Heart left ventricle (tissue), 13 donors: ENCODE measurements around the gene SUGCT.

Experiments used
- CTCF ChIP-seq, 12 donors: fragments of 200-600 bp; sonication (generic) in 4 of 12; IDR thresholded peaks; one replicate each; pipeline versions ENCODE4 v1.5.0 to v1.8.0; 2018 to 2022; ENCODE audit warnings: antibody characterized with exemption in 12 of 12, mild to moderate bottlenecking in 5 of 12
- POLR2A ChIP-seq, 2 donors: fragments of 450-650 bp; IDR thresholded peaks; one replicate each; pipeline ENCODE4 v1.6.1; 2017; ENCODE audit warnings: antibody characterized with exemption in 2 of 2, mild to moderate bottlenecking in 2 of 2, moderate library complexity in 2 of 2
- donor health status: ischemic (EF 13 %, LVEDD 7.1; RV severe dilation, severe dysfunction).
- donor health status: DM: no; HTN: yes; CAD: no.
- donor health status: DM: no; HTN: no; CAD: no.
- donor health status: ischemic (EF 25% LVEDD 6.9; RV normal size, moderate dysfunction).
- donor health status: ischemic (EF 25% LVEDD 5.7; RV mildly dilated, moderate dysfunction).
- donor health status: ischemic (EF 35%, LVEDD 5.7; RV mildly dilated, moderate dysfunction).
- donor health status: nonischemic (EF 11% LVEDD 7.7; RV severe dilation, severe dysfunction).
- donor health status: DM: yes; HTN: yes; CAD: no.
- donor health status: PGD.
- donor health status: ischemic (EF 29% LVEDD 5.4; RV normal size, mild dysfunction).
- donor health status: nonischemic (EF 23%, LVEDD 6.1; RV moderate dilation, normal function).

GRCh38 chr7:40541336-40541735 lies 406.5 kb downstream of the SUGCT start:
- no peak for TF ChIP-seq CTCF (IDR thresholded peaks at IDR 0.05)
- no peak for TF ChIP-seq POLR2A (IDR thresholded peaks at IDR 0.05)
